Neural cell (in vitro differentiated cells): ENCODE results near the gene IL1RAPL2. TPM values are rescaled to one million over a fixed set of nuclear protein-coding genes. Genes with fewer than 3 reads are reported as not detected.

Experiments used
- H2AFZ ChIP-seq: fragments of 200-600, 300-800 bp; sonication (generic), shearing (Covaris generic); 2 replicates; pipeline ENCODE4 v1.6.0; 2014; ENCODE audit warnings: low read depth, mild to moderate bottlenecking, antibody characterized with exemption, low read length, moderate library complexity
- H3F3A ChIP-seq: fragments of 200-600 bp; shearing (Covaris generic); 2 replicates; pipeline ENCODE4 v1.6.1; 2016; ENCODE audit warnings: mild to moderate bottlenecking, moderate library complexity, mixed read lengths, antibody characterized with exemption, low read length; ENCODE audit not compliant: insufficient read depth, poor library complexity, severe bottlenecking
- H3K27ac ChIP-seq: fragments of 200-600, 300-800 bp; sonication (generic), shearing (Covaris generic); 2 replicates; pipeline ENCODE4 v1.5.1; 2014; ENCODE audit warnings: mild to moderate bottlenecking, low read length, moderate library complexity
- H3K27me3 ChIP-seq: fragments of 300-800, 200-600 bp; sonication (generic), shearing (Covaris generic); 2 replicates; pipeline ENCODE4 v1.6.0; 2014; ENCODE audit warnings: mild to moderate bottlenecking, low read depth, low read length, moderate library complexity; ENCODE audit not compliant: insufficient read depth
- H3K36me3 ChIP-seq: fragments of 300-800, 200-600 bp; sonication (generic), shearing (Covaris generic); 2 replicates; pipeline ENCODE4 v1.5.1; 2014; ENCODE audit warnings: mild to moderate bottlenecking, antibody characterized with exemption, low read length, moderate library complexity; ENCODE audit not compliant: insufficient read depth
- H3K4me2 ChIP-seq: fragments of 300-800, 200-600 bp; sonication (generic), shearing (Covaris generic); 2 replicates; pipeline ENCODE4 v1.6.0; 2014; ENCODE audit warnings: mild to moderate bottlenecking, low read length
- H3K4me3 ChIP-seq: fragments of 300-800, 200-600 bp; sonication (generic), shearing (Covaris generic); 2 replicates; pipeline ENCODE4 v1.5.1; 2014; ENCODE audit warnings: mild to moderate bottlenecking, low read length, moderate library complexity
- H3K79me2 ChIP-seq: fragments of 200-600 bp; shearing (Covaris generic); replicated peaks from 2 replicates; pipeline ENCODE4 v1.6.0; 2014; ENCODE audit warnings: mild to moderate bottlenecking, low read length, moderate library complexity; ENCODE audit not compliant: insufficient read depth
- H3K9ac ChIP-seq: fragments of 300-800, 200-600 bp; sonication (generic), shearing (Covaris generic); 2 replicates; pipeline ENCODE4 v1.6.1; 2016; ENCODE audit warnings: mild to moderate bottlenecking, low read length, mixed read lengths
- H3K9me2 ChIP-seq: fragments of 200-600 bp; shearing (Covaris generic); 2 replicates; pipeline ENCODE4 v1.6.1; 2016; ENCODE audit warnings: mild to moderate bottlenecking, low read length, mixed read lengths; ENCODE audit not compliant: insufficient read depth
- H3K9me3 ChIP-seq: fragments of 200-600, 300-800 bp; sonication (generic), shearing (Covaris generic); 2 replicates; pipeline ENCODE4 v1.6.1; 2016; ENCODE audit warnings: mild to moderate bottlenecking, mixed run types, low read length, moderate library complexity, mixed read lengths
- H4K20me1 ChIP-seq: fragments of 200-600 bp; shearing (Covaris generic); 2 replicates; pipeline ENCODE4 v1.6.1; 2016; ENCODE audit warnings: mild to moderate bottlenecking, mixed run types; ENCODE audit not compliant: insufficient read depth
- EP300 ChIP-seq: fragments of 450-650 bp; conservative IDR thresholded peaks from 2 replicates; pipeline ENCODE4 v1.6.1; 2014; ENCODE audit warnings: antibody characterized with exemption, mild to moderate bottlenecking, moderate library complexity; ENCODE audit not compliant: poor library complexity, severe bottlenecking
- EZH2 ChIP-seq: fragments of 200-600, 300-800 bp; shearing (Covaris generic), sonication (generic); IDR thresholded peaks from 2 replicates; pipeline ENCODE4 v1.6.1; 2014; ENCODE audit warnings: antibody characterized with exemption, low read length, borderline replicate concordance, mild to moderate bottlenecking; ENCODE audit not compliant: insufficient read depth, poor library complexity, severe bottlenecking
- MXI1 ChIP-seq: fragments of 450-650 bp; conservative IDR thresholded peaks from 2 replicates; pipeline ENCODE4 v1.6.1; 2014; ENCODE audit warnings: antibody characterized with exemption, mild to moderate bottlenecking; ENCODE audit not compliant: poor library complexity, severe bottlenecking
- POLR2AphosphoS5 ChIP-seq: IDR thresholded peaks from 2 replicates; pipeline ENCODE4 v1.6.1; 2012
- RAD21 ChIP-seq: fragments of 450-650 bp; conservative IDR thresholded peaks from 2 replicates; pipeline ENCODE4 v1.6.1; 2014; ENCODE audit warnings: antibody characterized with exemption, mild to moderate bottlenecking, moderate library complexity
- SMC3 ChIP-seq: fragments of 450-650 bp; conservative IDR thresholded peaks from 2 replicates; pipeline ENCODE4 v1.6.1; 2014; ENCODE audit warnings: antibody characterized with exemption, mild to moderate bottlenecking, moderate library complexity; ENCODE audit not compliant: poor library complexity
- TAF1 ChIP-seq: IDR thresholded peaks from 2 replicates; pipeline ENCODE4 v1.6.1; 2012; ENCODE audit warnings: low read depth
- polyA plus RNA-seq: library from polyadenylated mRNA; depleted of rRNA; stranded (reverse); fragments of >200 nt; gene quantifications from 2 replicates; pipeline ENCODE4 v1.2.3, GENCODE V29; 2014
- TF ChIP-seq, protein P1 (sequence below): IDR thresholded peaks from 2 replicates; pipeline ENCODE4 v1.6.1; 2012; ENCODE audit warnings: borderline replicate concordance
- TF ChIP-seq, protein P2 (sequence below): fragments of 450-650 bp; IDR thresholded peaks from 2 replicates; pipeline ENCODE4 v1.5.1; 2014; ENCODE audit warnings: antibody characterized with exemption, mild to moderate bottlenecking, moderate library complexity; ENCODE audit not compliant: poor library complexity, severe bottlenecking

Gene IL1RAPL2
- polyA plus RNA-seq, 1 donor from 2014 or later: not detected

DNA sequence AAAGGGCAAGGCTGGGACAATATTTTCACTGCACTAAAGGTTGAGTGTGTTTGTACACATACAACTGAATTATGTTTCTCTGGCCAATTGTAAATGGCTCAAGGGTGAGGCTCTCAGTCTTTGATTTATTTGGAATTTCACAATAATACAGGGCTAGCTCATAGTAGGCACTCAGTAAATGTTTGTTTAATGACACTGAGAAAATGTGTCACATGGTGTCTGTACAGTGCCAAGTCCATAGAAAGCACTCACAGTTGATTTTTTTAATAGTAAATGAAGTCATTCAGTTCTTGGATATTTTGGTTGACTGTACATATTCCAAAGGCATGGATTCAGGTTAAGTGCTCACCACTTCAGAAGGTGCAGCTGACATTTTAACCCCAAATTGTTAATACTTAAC, 176.4 kb downstream of the IL1RAPL2 start:
- Histone ChIP-seq H3F3A (no peaks in the 10 kb centered on the region), H3K9ac (no peak overlapping the region), H4K20me1 (no peaks in the 10 kb centered on the region), H3K27me3 (no peaks in the 10 kb centered on the region), H3K9me2 (no peaks in the 10 kb centered on the region), H2AFZ (no peak overlapping the region), H3K4me2 (no peak overlapping the region), H3K36me3 (no peaks in the 10 kb centered on the region), H3K4me3 (no peak overlapping the region), H3K27ac (no peak overlapping the region), H3K79me2 (no peaks in the 10 kb centered on the region), H3K9me3 (no peaks in the 10 kb centered on the region)
- TF ChIP-seq RAD21: no peak
- no peak for TF ChIP-seq MXI1
- no peak for TF ChIP-seq EP300
- no peak for TF ChIP-seq TAF1
- TF ChIP-seq, protein P1, sequence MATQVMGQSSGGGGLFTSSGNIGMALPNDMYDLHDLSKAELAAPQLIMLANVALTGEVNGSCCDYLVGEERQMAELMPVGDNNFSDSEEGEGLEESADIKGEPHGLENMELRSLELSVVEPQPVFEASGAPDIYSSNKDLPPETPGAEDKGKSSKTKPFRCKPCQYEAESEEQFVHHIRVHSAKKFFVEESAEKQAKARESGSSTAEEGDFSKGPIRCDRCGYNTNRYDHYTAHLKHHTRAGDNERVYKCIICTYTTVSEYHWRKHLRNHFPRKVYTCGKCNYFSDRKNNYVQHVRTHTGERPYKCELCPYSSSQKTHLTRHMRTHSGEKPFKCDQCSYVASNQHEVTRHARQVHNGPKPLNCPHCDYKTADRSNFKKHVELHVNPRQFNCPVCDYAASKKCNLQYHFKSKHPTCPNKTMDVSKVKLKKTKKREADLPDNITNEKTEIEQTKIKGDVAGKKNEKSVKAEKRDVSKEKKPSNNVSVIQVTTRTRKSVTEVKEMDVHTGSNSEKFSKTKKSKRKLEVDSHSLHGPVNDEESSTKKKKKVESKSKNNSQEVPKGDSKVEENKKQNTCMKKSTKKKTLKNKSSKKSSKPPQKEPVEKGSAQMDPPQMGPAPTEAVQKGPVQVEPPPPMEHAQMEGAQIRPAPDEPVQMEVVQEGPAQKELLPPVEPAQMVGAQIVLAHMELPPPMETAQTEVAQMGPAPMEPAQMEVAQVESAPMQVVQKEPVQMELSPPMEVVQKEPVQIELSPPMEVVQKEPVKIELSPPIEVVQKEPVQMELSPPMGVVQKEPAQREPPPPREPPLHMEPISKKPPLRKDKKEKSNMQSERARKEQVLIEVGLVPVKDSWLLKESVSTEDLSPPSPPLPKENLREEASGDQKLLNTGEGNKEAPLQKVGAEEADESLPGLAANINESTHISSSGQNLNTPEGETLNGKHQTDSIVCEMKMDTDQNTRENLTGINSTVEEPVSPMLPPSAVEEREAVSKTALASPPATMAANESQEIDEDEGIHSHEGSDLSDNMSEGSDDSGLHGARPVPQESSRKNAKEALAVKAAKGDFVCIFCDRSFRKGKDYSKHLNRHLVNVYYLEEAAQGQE: no peak
- no peak for TF ChIP-seq POLR2AphosphoS5
- TF ChIP-seq EZH2: no peak
- no peak for TF ChIP-seq SMC3
- TF ChIP-seq, protein P2, sequence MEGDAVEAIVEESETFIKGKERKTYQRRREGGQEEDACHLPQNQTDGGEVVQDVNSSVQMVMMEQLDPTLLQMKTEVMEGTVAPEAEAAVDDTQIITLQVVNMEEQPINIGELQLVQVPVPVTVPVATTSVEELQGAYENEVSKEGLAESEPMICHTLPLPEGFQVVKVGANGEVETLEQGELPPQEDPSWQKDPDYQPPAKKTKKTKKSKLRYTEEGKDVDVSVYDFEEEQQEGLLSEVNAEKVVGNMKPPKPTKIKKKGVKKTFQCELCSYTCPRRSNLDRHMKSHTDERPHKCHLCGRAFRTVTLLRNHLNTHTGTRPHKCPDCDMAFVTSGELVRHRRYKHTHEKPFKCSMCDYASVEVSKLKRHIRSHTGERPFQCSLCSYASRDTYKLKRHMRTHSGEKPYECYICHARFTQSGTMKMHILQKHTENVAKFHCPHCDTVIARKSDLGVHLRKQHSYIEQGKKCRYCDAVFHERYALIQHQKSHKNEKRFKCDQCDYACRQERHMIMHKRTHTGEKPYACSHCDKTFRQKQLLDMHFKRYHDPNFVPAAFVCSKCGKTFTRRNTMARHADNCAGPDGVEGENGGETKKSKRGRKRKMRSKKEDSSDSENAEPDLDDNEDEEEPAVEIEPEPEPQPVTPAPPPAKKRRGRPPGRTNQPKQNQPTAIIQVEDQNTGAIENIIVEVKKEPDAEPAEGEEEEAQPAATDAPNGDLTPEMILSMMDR: no peak

DNA sequence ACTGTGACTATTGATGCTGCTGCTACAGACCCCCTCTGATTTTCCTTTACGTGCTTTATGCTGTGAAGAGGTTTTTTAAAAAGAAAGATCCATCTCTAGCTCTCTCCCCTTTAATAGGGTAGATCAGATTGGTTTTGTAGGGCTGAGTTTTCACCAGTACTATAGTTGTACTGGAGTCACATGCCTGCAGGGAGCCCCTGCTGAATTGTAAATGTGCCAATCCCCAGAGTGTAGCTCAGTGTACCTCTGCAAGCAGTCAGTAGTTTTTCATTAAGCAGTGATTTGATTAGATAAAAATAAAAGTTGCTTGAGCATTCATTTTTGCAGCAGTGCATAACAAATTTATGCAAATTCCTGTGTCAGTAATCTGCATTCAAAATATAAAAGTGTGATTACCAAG, 179.2 kb downstream of the IL1RAPL2 start:
- Histone ChIP-seq H4K20me1 (no peaks in the 10 kb centered on the region), H3K36me3 (no peaks in the 10 kb centered on the region), H3K9ac (no peak overlapping the region), H3K9me3 (no peaks in the 10 kb centered on the region), H3K9me2 (no peaks in the 10 kb centered on the region), H3K4me2 (no peak overlapping the region), H2AFZ (no peak overlapping the region), H3K27ac (no peak overlapping the region), H3K4me3 (no peak overlapping the region), H3K79me2 (no peaks in the 10 kb centered on the region), H3F3A (no peaks in the 10 kb centered on the region), H3K27me3 (no peaks in the 10 kb centered on the region)
- no peak for TF ChIP-seq RAD21
- TF ChIP-seq SMC3: no peak
- no peak for TF ChIP-seq EP300
- no peak for TF ChIP-seq POLR2AphosphoS5
- TF ChIP-seq, protein P1: no peak
- TF ChIP-seq TAF1: no peak
- TF ChIP-seq MXI1: no peak
- TF ChIP-seq, protein P2: no peak
- no peak for TF ChIP-seq EZH2
